ENCODE results near the gene RPUSD1.

RPUSD1 gene

DNA sequence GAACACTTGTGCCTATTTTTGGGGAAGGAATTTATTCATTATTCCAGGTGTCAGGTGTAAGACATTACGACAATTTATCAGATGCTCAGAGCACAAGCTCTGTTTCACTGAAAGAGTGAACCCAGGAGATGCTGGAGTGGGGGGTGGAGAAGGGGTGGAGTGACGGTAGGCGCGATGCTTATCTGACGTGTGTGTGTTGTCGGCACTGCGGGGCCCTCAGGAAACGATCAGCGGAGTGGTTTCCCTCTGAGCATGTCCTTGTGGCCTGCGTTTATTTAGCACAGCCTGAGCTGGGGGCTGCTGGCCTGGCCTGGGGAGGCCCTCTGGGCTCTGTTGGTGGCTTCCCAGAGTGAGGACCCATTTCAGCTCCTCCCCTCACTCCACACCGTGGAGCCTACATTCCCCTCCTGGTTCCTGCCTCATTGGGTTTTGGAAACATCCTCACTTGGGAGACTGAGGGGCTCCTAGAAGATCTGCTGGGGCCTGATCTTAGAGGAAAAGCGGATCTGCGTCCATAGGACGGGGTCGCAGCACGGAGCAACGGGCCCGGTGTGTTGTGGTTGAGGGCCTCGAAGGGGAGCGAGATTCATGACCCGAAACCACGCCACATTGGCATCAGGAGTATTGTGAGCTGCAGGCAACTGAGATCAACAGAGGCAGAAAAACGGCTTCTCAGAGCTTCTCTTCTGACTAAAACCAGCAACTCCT lies 31.3 kb upstream of the RPUSD1 start:
- DNase-seq (ENCODE audit: low spot score), result no peak

DNA sequence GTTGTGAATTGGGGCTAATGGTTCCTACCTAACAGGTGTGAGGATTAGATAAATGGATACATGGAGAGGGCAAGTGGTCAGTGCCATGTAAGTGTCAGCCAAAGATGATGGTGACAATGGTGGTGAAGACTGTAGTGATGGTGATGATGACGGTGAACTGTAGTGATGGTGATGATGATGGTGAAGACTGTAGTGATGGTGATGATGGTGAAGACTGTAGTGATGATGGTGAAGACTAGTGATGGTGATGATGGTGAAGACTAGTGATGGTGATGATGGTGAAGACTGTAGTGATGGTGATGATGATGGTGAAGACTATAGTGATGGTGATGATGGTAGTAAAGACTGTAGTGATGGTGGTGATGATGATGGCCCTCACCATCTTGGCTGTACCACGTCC lies 30.4 kb upstream of the RPUSD1 start:
- DNase-seq (ENCODE audit: low spot score), result no peak

DNA sequence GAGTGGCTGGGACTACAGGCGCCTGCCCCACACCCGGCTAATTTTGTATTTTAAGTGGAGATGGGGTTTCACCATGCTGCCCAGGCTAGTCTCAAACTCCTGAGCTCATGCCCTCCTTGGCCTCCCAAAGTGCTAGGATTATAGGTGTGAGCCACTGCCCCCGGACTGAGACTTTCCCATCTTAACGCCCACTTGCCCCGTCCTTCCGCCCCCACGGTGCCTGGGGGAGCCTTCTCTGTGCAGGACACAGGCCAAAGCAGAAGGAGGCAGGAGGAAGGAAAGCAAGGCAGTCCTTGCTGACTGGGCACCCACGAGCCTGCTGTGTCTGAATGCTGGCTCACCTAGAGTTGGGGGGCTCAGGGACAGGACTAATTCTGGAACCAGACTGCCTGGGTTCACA lies 30.0 kb upstream of the RPUSD1 start:
- DNase-seq (ENCODE audit: low spot score), result no peak

DNA sequence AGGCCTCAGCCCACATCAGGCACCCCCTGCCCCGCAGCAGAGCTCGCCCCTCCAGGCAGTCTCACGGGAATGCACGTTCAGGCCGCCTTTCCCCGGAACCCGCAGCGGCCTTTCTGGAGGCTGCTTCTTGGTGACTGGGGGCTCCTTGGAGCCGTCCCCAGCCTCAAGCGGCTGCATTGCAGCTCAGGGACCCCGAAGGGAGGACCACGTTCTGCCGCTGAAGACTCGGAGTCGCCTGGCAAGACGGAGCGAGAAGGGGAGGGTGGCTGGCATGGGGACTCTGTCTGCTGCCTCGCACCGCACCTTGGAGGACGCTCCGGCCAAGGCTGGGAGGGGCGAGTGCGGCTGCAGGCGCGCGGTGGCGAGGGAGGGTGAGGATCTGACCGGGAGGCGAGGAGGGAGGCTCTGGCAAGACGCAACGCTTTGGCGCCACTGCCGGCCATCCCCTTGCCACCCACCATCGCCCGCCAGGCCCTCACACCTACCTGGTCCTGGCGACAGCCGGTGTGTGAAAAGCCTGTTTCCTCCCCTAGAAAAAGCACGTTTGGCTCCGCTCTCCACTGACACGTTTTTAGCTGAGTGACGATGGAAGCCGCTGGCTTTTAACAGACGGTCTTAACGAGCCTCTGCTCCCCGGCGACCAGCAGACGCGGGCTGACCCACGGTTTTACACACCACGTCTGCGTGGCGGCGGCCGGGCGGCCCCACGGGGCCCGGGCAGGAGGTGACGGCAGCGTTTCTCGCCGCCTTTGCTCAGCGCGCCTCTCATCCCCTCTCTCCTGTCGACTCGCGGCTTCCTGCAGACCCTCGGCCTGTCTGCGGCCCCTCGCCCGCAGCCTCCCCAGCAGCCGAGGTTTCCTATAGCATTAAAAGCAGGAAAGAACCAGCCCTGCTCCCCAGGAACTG lies 29.1 kb upstream of the RPUSD1 start:
- DNase-seq (ENCODE audit: low spot score), result no peak

DNA sequence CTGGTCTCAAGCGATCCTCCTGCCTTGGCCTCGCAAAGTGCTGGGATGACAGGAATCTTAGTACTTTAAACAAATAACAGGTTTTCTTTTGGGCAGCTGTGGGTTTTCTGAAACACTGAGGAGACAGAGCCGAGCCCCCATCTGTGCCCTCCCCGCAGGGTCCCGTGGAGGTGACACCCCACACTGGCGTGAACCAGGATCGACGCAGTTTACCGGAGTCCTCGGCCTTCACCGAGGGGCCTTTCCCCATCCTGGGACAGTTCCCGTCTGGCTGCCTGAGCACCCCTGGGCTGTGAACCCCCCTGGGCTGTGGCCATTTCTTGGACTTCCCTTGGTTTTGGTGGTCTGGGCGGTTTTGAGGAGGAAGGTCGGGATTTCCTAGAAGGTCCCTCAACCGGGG lies 27.7 kb upstream of the RPUSD1 start:
- no peak for DNase-seq (ENCODE audit: low spot score)

DNA sequence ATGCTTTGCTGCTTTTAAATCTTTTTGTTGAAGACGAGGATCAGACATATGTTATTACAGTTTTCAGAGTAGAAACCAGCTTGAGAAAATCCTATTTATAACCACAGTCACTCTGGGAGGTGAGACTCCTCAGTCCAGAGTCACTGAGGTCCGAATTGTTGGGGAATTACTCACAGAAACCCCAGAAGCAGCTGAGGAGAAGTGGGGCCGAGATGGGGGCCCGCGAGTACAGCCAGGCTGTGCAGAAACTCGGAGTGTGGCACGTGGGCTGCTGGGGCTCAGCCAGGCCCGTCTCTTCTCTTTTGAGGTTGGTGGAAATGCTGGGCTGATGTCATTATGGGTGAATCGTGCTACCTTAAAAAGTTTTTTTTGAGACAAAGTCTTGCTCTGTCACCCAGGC lies 26.8 kb upstream of the RPUSD1 start:
- no peak for DNase-seq (ENCODE audit: low spot score)

DNA sequence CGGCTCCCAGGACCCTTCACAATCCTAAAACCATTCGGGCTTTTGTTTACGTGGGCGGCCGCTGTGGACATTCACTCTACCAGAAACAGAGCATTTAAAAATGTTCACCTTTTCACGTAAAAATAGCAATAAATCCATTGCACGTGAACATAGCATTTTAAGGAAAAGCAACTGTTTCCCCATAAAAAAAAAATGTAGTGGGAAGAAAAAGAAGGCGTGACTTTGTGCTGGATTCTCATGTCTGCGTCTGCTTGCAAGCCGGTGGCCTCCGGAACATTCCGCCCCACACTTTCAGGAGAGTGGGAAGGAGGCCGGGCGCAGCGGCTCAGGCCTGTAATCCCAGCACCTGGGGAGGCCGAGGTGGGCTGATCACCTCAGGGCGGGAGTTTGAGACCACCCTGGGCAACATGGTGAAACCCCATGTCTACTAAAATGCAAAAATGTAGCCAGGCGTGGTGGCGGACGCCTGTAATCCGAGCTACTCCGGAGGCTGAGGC lies 25.8 kb upstream of the RPUSD1 start:
- no peak for DNase-seq (ENCODE audit: low spot score)

DNA sequence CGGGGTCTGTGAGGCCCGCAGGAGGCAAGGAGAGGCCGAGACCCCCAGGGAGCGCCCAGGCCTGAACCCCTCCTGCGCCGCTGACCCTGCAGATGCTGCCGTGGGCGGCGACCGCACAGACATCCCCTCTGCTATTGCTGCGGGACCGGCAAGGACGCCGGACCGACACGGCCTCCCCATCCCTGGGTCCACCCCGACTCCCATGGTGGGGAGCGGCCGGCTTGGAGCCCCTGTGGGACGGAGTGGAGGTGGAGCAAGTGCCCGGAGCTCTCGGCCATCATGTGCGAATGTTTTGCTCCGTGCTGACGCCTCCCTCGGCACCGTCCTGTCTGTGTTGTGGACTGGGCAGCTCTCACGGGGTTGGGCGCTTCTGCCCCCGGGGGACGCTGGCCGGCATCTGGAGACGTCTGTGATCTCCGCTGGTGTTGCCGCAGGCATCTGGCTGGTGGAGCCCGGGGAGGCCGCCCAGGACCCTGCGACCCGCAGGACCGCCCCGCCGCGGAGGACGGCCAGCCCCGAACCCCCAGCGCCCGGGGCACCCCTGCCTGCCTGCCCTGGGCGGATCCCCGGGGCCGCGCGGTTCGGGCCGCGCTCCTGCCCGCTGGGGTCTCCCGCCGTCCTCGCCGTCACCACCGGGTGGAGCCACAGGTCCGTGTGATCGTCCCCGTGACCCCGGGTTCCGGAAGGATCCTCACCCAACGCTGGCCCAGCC lies 25.2 kb upstream of the RPUSD1 start:
- DNase-seq (ENCODE audit: low spot score), result no peak

DNA sequence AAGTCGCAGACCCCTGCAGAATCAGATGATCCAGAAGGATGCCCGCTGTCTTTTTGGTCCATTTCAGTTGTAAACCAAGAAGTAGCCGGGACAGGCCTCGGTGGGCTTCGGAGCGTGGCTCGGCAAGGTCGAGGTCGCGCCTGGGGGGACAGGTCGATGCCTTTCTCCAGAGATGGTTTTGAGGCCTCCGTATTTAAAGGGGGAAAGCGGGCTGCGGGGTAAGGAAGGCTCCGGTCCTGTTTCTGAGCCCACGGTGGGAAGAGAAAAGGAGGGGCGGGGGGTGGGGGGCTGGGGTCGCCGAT lies 19.9 kb upstream of the RPUSD1 start:
- no peak for DNase-seq (ENCODE audit: low spot score)

DNA sequence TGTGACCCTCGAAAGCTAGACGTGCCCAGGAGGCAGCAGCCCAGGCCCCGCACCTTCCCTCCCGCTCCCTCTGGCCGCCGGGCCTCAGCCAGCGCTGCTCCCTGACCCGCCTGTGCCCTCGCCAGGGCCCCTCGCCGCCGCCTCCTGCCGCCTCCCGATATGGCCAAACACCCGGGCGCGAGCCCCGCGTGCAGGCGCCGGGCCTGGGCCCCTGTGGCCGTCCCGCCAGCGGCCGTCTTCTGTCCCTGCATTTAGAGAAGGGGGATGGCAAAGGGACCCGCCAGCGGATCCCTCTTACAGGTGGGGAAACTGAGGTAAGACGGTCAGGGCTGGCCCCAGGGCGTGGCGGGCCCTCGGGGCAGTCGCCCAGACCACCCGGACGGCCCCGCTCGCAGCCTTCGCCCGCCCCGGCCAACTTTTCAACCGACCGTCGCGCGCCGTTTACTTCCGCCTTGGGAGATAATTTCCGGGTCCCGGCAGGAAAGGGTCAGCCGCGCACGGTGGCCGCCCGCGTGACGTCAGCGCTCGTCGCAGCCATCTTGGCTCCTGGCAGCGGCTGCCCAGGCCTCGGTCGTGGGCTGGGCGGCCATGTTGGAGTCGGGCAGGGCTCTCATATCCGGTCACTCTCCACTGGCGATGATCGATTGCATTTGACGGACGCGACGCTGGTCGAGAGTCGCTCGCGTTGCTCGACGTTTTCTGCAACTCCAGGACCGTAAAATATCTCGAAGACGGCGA lies 19.3 kb upstream of the RPUSD1 start:
- peak; percentile 82 for DNase-seq (ENCODE audit: low spot score)

DNA sequence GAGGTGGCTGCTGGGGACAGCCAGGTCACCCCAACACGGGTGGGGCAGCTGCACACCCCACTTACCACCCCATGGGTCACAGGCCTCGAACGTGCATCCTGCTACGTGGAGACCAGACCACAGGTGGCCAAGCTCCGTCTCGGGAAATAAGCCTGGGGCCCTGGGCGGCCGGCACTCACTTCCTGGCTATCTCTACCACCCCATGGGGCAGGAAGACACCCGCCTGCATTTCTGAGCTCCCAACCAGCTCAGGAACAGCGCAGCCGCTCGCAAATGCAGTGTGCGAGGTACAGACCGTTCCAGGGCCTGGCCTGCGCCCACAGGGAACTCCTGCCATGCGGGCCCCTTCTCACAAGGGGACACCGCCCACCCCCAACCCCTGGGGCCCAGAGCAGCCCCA lies 17.3 kb upstream of the RPUSD1 start:
- DNase-seq (ENCODE audit: low spot score), result no peak

DNA sequence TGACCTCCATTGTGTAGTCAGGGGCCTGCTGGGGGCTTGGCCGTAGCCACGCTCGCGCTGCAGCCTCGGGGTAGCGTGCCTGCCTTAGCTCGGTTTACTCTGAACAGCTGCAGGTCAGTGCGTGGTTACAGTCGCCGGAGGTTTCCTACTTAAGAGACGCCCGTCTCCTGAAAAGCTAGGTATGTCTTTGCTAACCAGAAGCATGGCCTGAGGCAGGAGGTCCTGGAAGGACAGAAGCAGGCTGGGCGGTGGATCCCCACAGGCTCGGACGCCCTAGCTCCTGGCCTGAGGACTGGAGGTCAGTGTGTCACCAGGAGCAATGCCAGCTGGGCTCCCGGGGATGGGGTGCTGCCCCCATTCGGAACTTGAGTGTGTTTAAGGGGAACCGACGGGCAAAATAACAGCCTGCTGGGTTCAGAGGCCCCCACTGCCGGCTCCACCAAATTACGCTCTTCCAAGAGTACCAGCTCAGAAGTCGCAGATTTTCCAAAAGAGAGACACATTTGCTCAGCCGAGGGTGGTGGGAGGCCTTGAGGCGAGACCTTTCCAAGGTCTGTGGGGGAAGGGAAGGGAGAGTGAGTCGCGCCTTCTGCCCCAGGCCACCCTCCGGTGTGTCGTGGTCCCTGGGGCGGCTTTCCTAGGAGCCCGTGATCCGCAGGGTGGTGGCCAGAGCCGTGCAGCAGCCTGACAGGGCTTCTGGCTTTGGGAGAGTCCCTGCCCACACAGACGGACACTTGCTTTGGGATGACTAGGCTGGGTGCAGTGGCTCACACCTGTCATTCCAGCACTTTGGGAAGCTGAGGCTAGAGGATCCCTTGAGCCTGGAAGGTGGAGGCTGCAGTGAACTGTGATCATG lies 16.2 kb upstream of the RPUSD1 start:
- no peak for DNase-seq (ENCODE audit: low spot score)

DNA sequence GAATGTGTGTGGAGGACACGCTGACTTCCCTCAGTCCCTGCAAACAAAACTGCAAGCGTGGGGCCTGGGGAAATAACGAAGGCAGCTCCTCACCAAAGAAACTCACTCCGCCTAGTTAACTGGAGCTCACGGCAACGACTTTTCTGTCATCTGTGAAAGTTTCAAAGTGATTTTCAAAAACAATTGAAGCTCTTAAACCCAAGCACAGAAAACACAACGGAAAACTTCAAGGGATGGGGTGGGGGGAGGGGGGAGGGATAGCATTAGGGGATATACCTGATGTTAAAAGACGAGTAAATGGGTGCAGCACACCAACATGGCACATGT lies 15.5 kb upstream of the RPUSD1 start:
- no peak for DNase-seq (ENCODE audit: low spot score)

DNA sequence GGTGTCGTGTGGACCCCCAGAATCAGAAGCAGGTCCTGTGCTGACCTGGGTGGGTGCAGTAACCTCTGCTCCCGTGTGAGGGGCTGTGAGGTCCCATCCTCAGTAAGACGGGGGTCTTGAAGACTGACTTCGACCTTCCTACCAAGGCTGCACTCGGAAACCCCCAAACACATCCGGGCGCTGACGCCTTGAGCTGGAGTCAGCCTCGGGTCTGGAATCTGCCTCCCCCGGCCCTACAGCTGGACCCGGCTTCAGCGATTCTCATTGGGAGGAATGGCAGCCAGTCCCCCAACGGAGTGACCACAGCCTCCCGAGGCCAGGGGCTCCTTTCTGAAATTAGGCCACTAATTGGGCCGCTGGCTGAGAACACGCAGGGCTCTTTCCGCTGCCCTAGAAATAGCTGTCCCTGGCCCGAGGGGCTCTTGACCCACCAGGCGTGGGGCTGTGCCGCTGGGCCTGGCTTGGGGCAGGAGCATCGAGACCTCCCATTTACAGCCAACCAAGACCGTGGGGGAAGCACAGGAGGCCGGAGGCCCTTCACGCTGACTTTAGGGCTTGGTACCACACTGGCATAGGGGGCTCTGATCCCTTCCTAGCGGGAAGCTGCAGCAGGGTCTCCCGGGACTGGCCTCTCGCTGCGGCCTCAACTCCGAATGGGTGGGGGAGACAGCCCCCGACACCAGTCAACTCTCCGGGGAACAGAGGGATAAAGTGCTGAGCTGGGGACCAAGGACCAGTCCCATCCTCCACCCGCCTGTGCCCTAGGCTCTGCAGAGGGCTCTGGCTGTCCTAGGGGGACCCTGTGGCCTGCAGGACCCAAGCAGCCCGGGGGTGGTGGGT lies 15.0 kb upstream of the RPUSD1 start:
- no peak for DNase-seq (ENCODE audit: low spot score)

DNA sequence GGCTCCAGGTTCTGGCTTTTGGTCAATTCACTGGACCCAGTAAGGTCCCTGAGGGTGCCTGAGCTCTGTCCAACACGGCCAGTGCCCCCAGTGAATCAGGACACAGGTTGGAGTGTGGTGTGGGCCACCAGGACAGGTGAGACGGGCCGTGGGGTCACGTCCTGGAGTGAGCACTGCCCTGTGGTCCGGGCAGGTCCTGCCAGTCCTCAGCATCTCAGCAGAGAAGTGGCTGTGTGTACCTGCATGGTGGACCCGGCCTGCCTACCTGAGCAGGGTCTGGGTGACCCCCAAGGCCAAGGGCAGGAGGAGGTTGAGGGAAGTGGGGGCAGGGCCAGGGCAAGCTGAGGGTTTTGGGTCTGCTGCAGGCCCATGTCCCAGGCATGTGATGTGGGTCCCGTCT lies 14.3 kb upstream of the RPUSD1 start:
- DNase-seq (ENCODE audit: low spot score), result no peak

DNA sequence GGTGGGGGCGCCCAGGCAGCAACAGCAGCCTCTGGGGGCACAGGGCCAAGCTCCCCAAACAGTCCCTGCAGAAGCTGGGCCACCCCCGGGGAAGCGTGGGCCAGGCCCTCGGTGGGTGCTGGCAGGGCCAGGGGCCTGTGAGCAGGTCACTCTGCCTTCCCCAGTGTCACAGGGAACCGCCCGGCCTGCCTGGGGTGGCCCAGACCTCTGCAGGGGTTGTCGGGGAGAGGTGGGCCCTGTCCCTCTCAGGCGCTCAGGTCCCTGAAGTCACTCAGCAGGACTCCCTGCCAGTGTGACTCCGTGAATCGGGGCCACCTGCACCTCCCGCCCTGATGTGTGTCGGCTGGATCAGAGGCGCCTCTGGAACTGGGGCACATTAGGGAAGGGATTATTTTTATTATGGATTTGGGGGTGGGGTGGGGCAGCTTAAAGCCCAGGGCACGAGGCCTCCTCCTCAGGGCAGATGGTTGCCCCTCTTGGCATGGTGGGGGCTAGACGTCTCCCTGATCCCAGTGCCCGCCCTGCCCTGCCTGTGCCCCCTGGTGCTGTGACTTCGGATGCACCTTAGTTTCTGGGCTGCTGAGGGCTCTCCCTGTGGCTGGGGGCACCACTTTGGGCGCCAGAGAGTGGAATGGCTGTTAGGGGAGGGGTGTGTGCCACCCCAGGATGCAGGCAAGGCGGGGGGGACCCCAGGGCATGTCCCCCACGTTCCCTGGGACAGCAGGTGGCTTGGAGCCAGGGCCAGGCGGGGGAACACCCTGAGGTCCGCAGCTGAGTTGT lies 13.6 kb upstream of the RPUSD1 start:
- DNase-seq (ENCODE audit: low spot score), result no peak

DNA sequence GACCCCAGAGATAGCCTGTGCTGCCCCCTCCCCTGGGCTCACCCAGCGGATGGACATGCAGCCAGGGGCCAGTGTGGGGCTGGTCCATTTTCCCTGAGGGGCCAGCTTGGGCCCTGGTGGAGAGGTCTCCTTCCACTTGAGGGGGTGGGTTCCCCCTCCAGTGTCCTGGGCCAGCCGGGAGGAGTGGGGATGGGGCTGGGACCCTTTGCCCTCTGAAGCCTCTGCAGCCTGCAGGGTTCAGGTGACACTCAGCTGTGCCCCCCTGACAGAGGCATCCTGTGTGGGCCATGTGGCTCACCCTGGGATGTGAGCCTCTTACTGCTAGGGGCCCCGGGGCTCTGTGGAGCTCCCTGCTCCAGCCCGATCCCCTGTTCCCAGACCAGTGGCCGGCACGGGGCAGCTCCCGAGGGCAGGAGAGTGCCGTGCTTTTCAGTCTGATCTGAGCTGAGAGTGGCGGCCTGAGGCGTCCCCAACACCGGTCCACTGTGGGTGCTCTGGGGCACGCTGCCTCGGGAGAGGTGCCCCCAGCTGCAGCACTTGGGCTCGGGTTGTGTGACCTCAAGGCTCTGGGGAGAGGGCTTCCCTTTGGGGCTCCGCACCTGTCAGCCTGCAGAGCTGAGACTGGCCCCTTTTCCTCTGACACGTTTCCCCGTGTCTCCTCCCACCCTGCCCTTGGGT lies 12.8 kb upstream of the RPUSD1 start:
- no peak for DNase-seq (ENCODE audit: low spot score)

DNA sequence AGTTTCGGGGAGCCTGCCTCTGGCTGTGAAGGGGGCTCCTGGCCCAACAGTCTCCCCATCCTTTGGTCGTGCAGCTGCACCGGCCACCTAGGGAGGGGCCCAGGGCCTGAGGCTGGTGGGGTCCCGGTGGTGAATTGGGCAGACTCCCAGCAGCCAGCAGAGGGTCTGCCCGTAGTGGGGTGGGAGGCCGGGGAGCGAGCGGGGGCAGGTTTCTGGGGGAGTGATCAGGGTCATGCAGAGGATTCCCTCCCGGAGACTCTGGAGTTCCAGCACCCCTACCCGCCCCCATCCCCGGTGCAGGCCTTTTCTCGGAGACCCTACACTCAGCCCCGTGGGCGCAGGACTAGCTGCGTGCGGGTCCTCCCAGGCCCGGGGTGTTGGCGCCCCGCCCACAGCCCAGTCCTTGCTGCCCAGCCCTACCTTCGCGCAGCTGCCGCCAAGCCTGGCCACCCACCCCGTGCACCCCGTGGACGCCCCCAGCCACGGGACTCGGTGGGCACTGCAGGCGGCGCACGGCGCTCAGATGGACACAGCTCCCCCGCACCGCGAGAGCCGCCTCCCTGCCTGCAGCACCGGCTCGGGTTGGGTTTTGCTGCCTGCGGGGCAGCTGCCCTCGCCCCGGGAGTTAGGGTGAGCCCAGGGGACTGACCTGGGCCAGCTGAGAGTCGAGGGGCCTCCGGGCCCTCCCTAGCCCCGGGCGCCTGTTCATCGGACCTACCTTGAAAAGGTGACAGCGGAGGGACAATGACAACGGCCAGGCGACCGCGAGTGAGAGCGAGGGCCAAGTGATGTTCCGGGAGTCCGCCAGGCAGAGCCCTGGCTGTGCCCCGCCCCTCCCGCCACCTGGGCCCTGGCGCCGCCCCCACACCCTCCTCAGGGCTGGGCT lies 12.0 kb upstream of the RPUSD1 start, which contains the start of gene GNG13:
GNG13 (minus strand) TSS at position 787 of the 886 bp plus-strand sequence. CDS start 1,657 bp downstream, outside the sequence.
- DNase-seq (ENCODE audit: low spot score), result no peak

All from LoVo (cell line).